Measurements from ENCODE around the gene CELSR2. TPM values are rescaled to one million over a fixed set of nuclear protein-coding genes. Genes with fewer than 3 reads are reported as not detected.
A peak's percentile ranks its signal among the peaks of the same experiment; 100 is the strongest.

CELSR2 gene
- total RNA-seq, 4 donors from 2014 or later: 0.26 to 9.6 (median 5.4) TPM

GRCh38 chr1:109247401-109248365 lies 1.7 kb upstream of the CELSR2 start:
- intact Hi-C loops (cut with DNase I; ENCODE audit: low total_unique reads): no loop called here
- DNase-seq: no peak
- Histone ChIP-seq H3K27ac (no peak overlapping the region), H3K4me3 (no peak overlapping the region), H3K4me1 (peaks cover 0 to 5% of the 10 kb centered on the region in 2 donors), H3K36me3 (no peaks in the 10 kb centered on the region), H3K27me3 (no peaks in the 10 kb centered on the region), H3K9me3 (no peaks in the 10 kb centered on the region)
- TF ChIP-seq POLR2A (IDR thresholded peaks at IDR 0.05) (no peak), CTCF (IDR thresholded peaks at IDR 0.05) (no peak)

- H3K27me3 ChIP-seq: no peaks in the 10 kb centered on the region
- no peak overlapping the region for H3K27ac ChIP-seq
- intact Hi-C loops (cut with DNase I; ENCODE audit: low total_unique reads): no loop called here
Measured at GRCh38 chr1:109248444-109248796, 919 bp upstream of the CELSR2 start.

DNA sequence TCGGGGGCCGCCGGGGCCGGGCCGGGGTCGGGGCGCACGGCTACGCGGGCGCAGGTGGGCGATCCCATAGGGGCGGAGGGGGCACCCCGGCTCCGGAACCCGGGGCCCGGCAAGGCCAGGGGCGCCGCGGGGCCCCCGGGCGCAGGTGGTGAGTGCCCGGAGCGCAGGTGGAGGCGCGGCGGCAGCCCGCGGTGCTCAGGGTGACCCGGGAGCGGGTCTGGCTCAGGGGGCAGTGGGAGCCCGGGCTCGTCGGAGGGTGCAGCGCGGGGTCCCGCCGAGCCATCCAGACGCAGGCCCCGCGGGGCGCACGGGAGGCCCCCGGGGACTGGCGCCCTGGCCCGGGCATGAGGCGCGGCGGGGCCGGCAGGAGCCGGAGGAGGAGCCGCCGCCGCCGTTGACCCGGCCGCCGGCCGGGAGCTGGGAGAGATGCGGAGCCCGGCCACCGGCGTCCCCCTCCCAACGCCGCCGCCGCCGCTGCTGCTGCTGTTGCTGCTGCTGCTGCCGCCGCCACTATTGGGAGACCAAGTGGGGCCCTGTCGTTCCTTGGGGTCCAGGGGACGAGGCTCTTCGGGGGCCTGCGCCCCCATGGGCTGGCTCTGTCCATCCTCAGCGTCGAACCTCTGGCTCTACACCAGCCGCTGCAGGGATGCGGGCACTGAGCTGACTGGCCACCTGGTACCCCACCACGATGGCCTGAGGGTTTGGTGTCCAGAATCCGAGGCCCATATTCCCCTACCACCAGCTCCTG lies 489 bp downstream of the CELSR2 start:
- H3K9me3 ChIP-seq: no peaks in the 10 kb centered on the region
- peaks cover 0 to 17% of the 10 kb centered on the region in 2 donors for H3K4me1 ChIP-seq
- intact Hi-C loops (cut with DNase I; ENCODE audit: low total_unique reads): no loop called here
- no peaks in the 10 kb centered on the region for H3K36me3 ChIP-seq
- H3K27ac ChIP-seq: peak overlapping the region in 1 of 2 donors; percentile 13
- TF ChIP-seq CTCF (IDR thresholded peaks at IDR 0.05): no peak
- no peak for TF ChIP-seq POLR2A (IDR thresholded peaks at IDR 0.05)
- H3K27me3 ChIP-seq: no peaks in the 10 kb centered on the region
- peak overlapping the region; percentile 8 to 57 for H3K4me3 ChIP-seq
- DNase-seq: peak in 1 of 2 donors; percentile 12

More at GRCh38 chr1:109248444-109248796, 919 bp upstream of the CELSR2 start:
- no peaks in the 10 kb centered on the region for H3K36me3 ChIP-seq
- DNase-seq: peak in 1 of 2 donors; percentile 11
- H3K9me3 ChIP-seq: no peaks in the 10 kb centered on the region
- no peak for TF ChIP-seq CTCF (IDR thresholded peaks at IDR 0.05)
- TF ChIP-seq POLR2A (IDR thresholded peaks at IDR 0.05): no peak
- H3K4me3 ChIP-seq: no peak overlapping the region
- peaks cover 0 to 5% of the 10 kb centered on the region in 2 donors for H3K4me1 ChIP-seq

GRCh38 chr1:109250454-109251276 lies 1.3 kb downstream of the CELSR2 start:
- peaks cover 0 to 19% of the 10 kb centered on the region in 2 donors for H3K4me1 ChIP-seq
- TF ChIP-seq CTCF (IDR thresholded peaks at IDR 0.05) (no peak), POLR2A (IDR thresholded peaks at IDR 0.05) (no peak)
- H3K27ac ChIP-seq: no peak overlapping the region
- no peaks in the 10 kb centered on the region for H3K36me3 ChIP-seq
- no peak overlapping the region for H3K4me3 ChIP-seq
- intact Hi-C loops (cut with DNase I; ENCODE audit: low total_unique reads): no loop called here
- DNase-seq: no peak
- H3K9me3 ChIP-seq: no peaks in the 10 kb centered on the region
- H3K27me3 ChIP-seq: no peaks in the 10 kb centered on the region

All from uterus (tissue), 4 donors.